Measurements from ENCODE around the gene ERN2.

Gene ERN2

DNA sequence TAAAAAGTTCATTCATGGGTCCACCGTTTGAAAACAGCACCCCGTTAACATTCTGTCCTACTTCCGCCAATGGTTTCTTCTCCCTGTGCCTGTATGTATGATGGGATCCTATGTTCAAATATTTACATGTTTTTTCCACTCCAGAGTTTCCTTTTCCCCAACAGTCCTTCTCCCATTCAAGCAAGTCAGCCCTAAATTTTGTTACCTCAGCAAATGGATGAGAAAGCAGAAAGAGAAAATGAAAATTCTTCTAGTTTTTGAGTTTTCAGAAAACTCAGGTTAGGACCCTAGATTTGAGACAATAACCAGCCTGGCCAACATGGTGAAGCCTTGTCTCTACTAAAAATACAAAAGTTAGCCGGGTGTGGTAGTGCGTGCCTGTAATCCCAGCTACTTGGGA is 3.5 kb upstream of the ERN2 start:
- no peak for DNase-seq

DNA sequence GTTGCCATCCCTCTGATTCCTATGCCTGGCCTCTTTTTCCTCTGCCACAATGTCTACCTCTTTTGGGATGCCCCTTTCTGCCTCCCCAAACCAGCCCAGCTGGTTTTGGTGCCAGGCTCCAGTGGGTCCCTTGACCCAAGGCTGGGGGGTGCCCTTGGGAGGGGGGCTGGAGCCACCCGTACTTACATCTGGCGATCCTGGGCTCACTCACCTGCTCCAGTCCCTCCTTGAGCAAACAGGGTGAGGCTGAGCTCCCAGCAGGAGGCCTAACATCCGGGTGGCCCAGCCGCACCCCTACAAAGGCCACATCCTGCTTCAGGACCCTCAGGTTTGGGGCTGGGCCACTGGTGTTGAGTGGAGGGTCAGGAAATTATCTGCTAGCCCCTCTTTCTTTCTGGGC is 1.2 kb downstream of the ERN2 start:
- DNase-seq = no peak

DNA sequence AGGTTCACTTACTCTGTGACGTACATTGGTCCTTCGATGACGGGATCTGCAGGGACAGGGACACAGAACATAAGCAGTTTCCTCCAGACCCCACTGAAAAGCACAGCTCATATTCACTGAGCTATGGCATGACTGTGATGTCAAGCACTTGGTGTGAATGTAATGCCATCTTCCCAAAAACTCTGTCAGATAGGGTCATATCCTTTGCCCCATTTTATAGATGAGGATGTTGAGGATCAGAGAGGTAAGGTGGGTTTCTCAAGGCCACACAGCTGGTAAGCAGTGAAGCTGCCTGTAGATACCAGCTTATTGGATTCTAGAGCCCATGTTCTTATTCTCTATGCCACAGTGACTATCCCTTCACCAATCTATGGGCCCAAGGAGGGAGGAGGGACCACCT is 2.5 kb downstream of the ERN2 start:
- no peak for DNase-seq

DNA sequence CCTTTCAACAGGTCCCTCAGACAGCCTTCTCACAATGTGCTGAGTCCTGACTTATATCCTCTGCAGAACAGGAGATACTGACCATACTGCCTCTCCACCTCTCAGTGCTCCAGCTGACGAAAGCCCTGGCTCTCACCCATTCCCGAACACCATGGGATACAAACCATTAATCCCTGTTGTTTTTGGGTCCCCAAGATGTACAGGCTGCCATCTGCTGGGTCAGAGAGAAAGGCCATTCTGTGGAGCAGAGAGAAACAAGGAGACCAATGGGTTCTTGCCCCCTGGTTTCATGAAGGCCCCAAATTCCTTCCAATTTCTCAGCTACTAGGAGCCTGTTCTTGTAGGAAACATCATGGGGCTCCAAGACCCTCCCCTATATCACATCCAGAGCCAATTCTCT is 3.0 kb downstream of the ERN2 start:
- DNase-seq = no peak

DNA sequence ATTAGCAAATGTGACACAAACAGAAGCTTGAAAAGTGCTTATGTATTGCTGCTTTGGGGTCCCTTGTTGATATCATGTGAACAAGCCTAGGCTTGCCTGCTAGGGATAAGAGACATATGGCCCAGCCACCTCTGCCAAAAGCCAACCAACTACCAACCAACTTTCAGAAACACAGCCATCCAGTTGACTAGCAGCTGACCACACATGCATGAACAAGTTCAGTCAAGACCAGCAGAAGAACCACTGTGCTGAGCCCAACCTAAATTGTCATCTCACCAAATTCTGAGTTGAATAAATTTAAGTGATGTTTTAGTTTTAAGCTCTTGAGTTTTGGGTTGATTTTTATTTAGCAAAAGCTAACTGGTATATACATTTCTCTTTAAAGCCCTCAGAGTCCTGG is 3.5 kb downstream of the ERN2 start:
- no peak for DNase-seq

DNA sequence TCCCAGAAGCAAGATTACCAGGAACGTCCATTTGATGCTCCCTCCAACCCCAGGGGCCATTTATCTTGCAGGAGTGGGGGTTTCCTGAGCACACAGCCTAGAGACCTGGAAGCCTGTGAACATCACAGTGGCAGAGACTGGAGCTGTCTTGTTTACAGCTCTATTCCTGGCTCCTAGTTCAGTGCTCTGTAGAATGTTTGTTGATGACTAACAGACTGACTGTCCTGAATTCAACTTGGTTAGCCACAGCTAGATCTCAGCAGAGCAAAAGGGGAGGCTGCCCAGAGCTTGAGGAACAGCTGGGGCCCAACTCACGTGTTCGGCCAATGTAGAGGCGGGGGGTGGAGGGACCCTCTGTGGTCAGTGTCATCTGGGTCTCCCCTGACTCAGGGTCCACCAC is 6.6 kb downstream of the ERN2 start:
- DNase-seq = no peak

DNA sequence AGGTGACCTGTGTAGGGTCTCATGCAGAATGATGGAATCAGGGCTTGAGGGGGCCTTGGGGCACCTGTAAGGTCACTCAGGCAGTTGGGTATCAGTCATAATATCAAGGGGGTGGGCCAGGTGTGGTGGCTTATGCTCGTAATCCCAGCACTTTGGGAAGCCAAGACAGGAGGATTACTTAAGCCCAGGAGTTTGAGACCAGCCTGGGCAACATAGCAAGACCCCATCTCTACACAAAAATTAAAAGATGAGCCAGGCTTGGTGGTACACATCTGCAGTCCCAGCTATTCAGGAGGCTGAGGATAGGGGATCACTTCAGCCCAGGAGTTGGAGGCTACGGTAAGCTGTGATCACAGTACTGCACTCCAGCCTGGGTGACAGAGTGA is 7.5 kb downstream of the ERN2 start:
- DNase-seq = no peak

DNA sequence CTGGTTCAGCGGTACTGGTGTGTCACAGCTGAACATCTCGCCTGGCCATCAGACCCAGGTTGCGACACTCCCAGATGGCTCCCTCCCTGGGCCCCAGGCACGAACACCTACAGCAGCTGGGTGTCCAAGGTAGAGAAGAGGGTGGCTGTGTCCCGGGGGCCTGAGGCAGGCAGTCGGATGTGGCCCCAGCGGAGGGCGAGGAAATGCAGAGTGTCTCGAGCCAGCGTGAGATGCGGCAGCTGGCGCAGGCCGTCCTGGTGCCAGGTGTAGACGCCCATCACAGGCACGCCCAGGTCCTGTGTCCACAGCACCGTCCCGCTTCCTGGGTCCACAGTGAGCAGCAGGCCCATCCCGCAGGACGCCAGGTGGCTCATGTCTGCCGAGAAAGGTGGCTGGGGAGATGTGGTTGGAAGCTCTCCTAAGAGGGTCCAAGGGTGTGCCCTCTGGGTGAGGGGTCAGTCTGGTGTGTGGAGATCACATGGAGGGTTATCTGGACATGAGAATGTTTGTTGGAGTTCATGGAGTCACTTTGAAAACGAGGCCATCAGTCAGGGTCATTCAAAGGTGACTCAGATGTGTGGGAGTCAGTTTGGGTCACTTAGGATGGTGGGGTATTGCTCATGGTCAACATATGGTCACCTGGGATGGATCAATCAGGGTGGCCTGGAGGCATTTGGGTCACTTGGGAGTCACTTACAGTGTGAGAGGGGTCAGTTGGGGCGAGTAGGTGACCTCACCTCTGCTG is 8.1 kb downstream of the ERN2 start:
- no peak for DNase-seq

DNA sequence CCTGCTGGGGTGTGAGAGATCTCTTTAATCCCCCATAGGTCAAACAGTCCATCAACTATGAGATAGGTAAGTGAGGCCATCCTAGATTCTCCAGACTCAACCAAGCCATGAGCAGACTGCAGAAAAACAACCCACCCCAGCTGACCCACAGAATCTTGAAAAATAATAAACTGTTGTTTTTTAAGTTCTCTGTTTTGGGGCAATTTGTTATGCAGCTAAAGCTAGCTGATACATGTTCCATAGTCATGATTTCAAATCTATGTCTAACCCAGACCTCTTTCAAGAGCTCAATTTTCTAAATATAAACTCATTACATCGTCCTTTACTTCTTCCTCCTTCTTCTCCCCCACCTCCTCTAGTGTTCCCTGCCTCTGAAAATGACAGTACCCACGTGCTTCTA is 10.1 kb downstream of the ERN2 start:
- no peak for DNase-seq

DNA sequence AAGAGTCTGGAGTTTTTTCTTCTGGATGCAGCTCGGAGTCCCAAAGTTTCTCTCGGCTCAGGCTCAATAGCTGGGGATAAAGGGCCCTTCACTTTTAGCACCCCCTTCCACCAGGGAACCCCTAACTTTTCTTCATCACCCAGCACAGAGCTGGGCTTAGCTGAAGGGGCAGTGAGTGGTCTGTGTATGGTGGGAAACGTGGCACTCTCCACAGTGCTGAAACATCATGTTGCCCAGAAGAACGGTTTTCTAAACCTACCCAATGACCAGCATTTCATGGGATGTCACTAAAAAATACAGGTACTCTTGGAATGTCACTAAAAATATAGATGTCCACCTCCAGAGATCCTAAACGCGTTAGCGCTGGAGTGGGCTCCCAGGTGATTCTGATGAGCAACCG is 12.0 kb downstream of the ERN2 start:
- DNase-seq = no peak

DNA sequence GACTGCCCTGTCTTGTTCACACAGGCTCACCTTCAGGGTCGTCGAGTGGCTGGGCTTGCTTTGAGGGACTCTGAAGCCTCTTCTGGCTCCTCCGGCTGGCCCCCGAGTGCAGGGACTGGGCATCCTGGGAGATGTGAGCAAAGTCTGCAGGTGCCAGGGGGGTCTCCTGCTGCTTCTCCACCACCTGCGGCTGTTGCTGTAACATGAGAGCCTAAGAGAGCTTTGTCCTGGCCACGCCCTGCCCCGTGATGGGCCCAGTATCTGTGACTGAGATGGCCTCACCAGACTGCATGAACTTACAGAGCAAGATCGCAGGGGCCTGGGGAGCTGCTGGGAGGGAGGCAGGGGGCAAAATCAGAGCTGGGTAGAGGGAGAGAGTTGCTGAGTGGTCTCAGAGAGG is 12.5 kb downstream of the ERN2 start:
- DNase-seq = no peak

DNA sequence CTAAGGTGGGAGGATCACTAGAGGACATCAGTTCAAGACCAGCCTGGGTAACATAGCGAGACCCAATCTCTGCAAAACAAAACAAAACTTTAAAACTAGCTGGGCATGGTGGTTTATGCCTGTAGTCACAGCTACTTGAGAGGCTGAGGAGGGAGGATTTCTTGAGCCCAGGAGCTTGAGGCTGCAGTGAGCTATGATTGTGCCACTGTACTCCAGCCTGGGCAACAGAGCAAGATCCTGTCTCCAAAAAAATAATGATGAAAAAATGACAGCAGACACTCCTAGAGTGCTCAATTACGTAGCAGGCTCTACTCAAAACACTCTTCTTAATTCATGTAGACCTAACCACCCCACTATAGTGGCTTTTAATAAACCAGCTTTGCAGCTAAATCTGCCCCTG is 12.9 kb downstream of the ERN2 start:
- no peak for DNase-seq

DNA sequence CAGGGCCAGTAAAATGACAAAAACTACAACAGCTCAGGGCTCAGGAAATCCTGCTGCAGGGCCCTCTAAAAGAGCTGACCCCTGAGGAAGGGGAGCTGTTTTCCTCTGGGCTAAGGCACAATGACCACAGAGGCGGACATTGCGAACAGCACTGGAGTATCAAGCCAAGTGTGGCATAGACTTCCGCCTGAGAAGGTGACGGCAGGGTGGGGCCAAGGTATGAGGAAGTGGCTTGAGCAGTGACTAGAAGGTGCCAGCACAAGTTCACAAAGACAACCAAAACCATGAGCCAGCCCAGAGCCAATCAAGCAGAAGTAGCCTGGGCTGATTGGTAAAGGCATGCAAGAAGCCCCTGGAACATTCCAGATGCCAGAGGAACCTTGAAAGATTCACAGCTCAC is 13.9 kb downstream of the ERN2 start:
- DNase-seq = no peak

DNA sequence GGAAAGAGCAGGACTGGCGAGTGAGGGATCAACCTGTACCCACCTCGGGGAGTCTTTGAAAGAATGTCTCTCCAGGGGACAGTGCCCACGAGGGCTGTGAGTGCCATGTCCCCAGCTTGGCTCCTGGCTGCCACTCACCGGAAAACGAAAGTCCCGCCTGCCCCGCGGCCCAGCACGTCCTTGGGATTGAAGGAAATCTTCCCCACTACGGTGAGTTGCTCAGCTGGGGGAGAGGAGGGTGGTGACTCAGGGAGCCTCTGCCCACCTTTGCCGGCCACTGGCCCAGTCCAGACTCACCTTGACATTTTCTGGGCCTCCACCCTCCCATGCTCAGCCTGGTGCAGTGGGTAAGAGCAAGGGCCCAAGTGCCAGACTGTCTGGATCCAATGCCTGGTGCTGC is 17.3 kb downstream of the ERN2 start:
- no peak for DNase-seq

DNA sequence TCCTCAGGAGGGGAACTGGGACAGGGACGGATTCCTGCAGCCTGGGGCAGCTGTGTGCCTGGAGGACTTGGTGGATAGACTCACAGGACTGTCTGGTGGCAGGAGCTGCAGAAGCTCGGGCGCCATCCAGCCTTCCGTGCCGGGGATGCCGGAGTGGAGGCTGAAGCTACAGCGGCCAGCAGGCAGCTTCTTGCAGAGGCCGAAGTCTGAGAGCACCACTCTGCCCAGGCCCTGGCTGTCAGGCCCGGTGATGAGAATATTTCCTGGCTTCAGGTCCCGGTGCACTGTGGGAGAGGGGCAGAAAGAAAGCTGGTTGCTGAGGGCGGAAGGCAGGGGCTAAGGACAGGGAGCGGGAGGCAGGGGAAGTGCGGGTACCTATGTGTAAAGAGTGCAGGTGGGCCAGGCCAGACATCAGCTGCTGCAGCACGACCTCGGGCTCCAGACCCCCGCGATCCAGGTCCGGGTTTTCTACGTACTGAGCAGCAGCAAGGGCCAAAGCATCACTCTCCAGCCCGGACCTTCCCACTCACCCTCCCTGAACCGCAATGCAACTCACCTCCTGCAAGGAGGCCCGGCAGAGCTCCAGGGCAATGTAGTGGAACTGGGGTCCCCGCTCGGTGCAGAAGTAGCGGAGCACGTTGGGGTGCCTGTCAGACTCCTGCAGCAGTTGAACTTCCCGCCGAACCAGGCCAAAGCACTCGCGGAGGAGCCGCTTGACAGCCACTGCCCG is 18.2 kb downstream of the ERN2 start:
- no peak for DNase-seq

DNA sequence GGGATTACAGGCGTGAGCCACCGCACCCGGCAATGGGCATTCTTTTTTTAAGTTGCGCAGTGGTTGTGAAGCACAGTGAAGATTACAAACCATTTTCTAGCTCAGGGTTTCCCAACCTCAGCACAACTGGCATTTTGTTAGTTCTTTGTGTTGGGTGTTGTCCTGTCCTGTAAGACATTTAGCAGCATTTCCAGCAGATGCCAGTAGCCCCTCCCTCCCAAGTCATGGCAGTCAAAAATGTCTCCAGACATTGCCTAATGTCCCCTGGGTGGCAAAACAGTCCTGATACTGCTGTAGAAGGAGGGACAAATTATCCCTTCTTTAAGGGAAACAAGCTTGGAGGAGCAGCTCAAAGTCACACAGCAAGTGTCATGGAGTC is 18.8 kb downstream of the ERN2 start:
- no peak for DNase-seq

DNA sequence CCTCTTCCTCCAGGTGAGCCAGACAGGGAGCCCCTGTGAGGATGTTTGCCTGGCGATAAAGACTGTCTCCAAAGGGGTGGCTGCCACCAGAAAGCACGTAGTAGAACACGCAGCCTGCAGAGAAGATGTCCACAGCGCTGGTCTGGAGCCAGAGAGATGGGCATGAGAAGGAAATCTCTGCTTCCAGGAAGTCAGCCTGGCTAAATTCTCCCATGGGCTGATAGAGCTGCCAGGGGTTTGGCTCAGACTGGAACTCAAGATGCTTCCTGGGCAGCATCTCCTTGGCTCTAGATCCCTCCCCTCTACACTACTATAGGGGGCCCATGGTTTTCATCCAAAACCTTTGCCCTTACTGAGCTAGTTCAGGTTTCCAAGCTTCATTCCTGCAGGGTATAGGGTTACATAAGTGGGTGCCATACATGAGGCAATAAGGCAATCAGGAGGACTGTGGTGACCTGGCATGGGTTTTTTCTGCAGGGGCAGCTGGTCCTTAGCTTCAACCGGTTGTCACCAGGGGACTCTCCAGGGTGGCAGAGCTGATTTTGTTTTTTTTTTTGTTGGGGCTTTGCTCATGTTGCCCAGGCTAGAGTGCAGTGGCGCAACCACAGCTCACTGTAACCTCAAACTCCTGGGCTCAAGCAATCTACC is 20.7 kb downstream of the ERN2 start:
- DNase-seq = no peak

DNA sequence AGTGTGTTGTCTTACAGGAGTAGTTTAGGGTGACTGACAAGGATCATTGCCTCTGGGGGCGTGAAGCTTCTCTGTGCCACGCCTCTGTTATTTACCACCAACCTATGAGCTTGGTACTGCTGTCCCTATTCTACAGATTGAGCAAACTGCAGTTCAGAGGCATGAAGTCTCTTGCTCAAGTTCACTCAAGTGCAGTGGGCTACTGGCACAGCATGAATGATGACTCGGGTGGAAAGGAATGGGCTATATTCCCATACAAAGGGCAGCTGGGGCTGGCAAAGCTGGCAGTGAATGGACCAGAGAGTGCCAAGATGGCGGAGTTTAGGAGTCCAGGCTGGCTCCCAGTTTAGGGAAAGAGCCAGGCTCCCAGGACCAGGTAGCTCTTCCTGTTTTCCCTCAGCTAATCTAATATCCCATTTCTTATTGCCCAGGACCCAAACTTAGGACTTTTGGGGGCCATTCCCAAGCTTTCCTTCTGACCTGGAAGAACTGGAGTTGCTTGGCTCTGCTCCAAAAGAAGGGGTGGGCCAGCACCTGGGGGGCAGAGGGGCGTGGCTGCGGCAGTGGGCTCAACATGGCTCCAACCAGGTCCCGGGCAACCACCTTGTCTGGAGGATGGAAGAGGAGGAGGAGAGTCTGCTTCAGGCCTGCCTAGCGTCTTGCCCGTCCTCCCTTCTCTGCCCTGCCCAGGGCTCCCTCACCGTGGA is 21.4 kb downstream of the ERN2 start:
- DNase-seq = no peak

DNA sequence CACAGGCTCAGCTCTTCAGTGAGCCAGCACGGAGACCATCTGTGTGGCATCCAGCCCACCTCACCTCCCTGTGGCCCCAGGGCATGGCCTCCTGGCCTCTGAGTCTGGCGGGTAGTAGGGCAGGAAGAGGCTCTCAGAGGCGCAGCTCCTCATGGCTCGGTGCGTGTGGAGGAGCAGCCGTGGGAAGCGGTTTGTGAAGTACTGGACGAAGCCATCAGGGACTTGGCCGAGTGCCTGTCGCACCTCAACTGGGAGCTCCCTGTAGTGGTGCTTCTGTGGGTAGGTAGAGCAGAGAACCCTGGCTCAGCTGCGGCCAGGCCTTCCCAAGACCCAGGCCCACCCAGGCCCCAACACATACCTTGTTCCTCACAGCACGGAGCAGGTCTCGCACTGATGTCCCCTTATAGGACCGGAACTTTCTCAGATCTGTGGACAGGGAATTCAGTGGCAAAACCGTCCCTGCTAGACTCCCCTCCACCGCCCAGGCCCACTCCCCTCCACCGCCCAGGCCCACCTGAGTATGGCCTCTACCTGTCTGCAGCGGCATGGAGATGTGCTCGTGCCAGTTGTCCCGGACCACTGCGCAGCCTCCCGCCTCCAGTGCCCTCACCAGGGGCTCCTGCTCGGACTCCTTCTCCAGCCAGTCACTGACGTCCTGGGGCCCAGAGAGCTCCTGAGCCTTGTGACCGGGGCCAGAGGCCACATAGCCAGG is 22.1 kb downstream of the ERN2 start:
- DNase-seq = no peak

DNA sequence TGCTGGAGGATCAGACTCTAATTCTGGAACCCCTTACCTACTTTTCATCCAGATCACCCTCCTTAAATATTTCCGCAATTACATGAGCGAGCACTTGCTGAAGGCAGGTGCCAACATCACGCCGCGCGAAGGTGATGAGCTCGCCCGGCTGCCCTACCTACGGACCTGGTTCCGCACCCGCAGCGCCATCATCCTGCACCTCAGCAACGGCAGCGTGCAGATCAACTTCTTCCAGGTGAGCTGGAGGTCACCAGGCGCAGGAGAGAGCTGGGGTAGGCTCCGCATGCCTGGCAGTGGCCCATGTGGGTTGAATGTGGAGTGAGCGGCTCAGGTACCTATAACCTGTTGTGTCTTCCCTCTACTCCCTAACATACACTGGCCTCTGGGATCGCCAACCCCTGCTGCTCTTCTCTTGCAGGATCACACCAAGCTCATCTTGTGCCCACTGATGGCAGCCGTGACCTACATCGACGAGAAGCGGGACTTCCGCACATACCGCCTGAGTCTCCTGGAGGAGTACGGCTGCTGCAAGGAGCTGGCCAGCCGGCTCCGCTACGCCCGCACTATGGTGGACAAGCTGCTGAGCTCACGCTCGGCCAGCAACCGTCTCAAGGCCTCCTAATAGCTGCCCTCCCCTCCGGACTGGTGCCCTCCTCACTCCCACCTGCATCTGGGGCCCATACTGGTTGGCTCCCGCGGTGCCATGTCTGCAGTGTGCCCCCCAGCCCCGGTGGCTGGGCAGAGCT is 23.4 kb downstream of the ERN2 start:
- no peak for DNase-seq

DNA sequence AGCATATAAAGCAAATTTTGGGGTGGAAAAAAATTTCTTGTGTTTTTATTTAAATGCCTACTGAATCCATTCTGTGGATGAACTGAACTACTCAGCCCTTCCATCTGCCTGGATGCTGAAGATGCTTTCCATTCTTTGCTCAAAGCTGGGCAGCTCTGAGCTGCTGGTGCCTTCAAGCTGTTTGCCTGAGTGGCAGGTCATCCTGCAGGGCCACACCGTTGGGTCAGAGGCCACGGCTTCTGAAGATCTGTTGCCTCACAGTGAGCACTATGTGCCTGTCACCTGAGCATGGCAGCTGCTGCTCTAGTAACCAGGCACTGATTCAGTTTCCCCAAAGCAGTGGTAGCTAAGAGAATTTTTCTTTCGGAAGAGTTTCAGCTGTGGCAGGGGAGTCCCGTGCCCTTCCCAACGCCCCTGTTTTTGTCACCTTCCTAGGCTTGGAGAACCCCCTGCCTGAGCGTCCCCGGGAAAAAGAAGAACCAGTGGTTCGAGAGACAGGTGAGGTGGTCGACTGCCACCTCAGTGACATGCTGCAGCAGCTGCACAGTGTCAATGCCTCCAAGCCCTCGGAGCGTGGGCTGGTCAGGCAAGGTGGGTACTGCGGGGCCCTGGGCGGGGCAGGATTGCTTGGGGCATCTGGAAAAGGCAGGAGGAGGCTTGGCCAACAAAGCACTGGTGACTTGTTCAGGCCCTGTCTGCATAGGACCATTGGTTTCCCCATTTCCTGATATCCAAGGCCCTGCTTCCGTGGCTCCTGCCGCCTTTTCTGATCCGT is 25.8 kb downstream of the ERN2 start:
- no peak for DNase-seq

DNA sequence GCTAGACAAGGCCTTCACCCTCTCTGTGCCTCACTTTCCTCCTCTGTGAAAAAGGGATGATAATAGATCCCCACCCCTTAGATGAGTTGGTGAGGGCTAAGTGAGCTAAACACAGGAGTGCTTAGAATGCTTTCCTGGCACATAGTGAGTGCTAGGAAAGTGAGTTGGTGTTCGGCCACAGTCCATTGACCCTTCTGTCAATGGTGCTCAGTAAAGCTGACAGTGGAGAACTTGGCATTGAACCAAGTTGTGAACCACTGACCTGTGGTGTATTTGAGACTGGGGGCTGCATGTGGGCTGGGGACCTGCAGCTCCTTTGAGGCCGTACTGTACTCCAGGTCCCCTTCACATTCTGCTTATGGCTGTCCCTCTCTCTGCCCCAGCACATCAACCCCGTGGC is 29.5 kb downstream of the ERN2 start:
- DNase-seq = no peak
